Upper lobe of left lung (tissue), 6 donors: ENCODE results near the gene PRRG1. TPM values are rescaled to one million over a fixed set of nuclear protein-coding genes. Genes with fewer than 3 reads are reported as not detected.

ENCODE experiments used
- ATAC-seq, 2 donors: fragments of 200-7000 bp; cut with Tn5 transposase; one replicate each; pipeline ENCODE4 v1.9.1; 2022; ENCODE audit warnings: mild to moderate bottlenecking in 2 of 2, moderate library complexity in 2 of 2; ENCODE audit not compliant: low FRiP score in 2 of 2
- DNase-seq, 2 donors: peaks; one replicate each; pipeline ENCODE4 v3.0.0-alpha.2; 2019 to 2020
- H3K27ac ChIP-seq, 4 donors: fragments of 200-600 bp; sonication (generic); one replicate each; pipeline ENCODE4 v1.5.1; 2016 to 2019
- H3K27me3 ChIP-seq, 4 donors: fragments of 200-600 bp; sonication (generic); one replicate each; pipeline ENCODE4 v1.5.1; 2017 to 2019
- H3K36me3 ChIP-seq, 4 donors: fragments of 200-600 bp; sonication (generic); one replicate each; pipeline ENCODE4 v1.5.1; 2016 to 2019
- H3K4me1 ChIP-seq, 4 donors: fragments of 200-600 bp; sonication (generic); one replicate each; pipeline ENCODE4 v1.5.1; 2018 to 2019
- H3K4me3 ChIP-seq, 4 donors: fragments of 200-600 bp; sonication (generic); one replicate each; pipeline ENCODE4 v1.5.1; 2017 to 2019; ENCODE audit warnings: mild to moderate bottlenecking in 2 of 4, moderate library complexity in 1 of 4
- H3K9me3 ChIP-seq, 4 donors: fragments of 200-600 bp; sonication (generic); one replicate each; pipeline ENCODE4 v1.5.1; 2018 to 2019
- EP300 ChIP-seq, 4 donors: sonication (generic); formaldehyde crosslinking; IDR thresholded peaks; one replicate each; pipeline ENCODE4 v1.5.1; 2017; ENCODE audit warnings: antibody characterized with exemption in 4 of 4, control low read depth in 2 of 4
- POLR2A ChIP-seq, 4 donors: fragments of 450-650 bp; IDR thresholded peaks; one replicate each; pipeline ENCODE4 v1.5.1; 2016 to 2017; ENCODE audit warnings: antibody characterized with exemption in 4 of 4, mild to moderate bottlenecking in 2 of 4
- POLR2AphosphoS5 ChIP-seq, 2 donors: sonication (generic); formaldehyde crosslinking; IDR thresholded peaks; one replicate each; pipeline ENCODE4 v1.5.1; 2017; ENCODE audit warnings: antibody characterized with exemption in 2 of 2
- WGBS, 2 donors: methylation state at CpG; one replicate each; pipeline ENCODE4 v1.1.5; 2017 to 2018; 5-methylcytosine and 5-hydroxymethylcytosine counted together
- total RNA-seq, 6 donors: library from RNA; depleted of rRNA in 4 of 6; stranded (reverse); fragments of >200 nt in 4 of 6; gene quantifications; one replicate each; pipeline versions ENCODE4 v1.1.0 to v1.2.1, GENCODE V29; 2016 to 2021
- TF ChIP-seq, protein P1 (sequence below), 6 experiments: fragments of 450-650 bp in 4 of 6; fragments of 200-600 bp in 2 of 6; sonication (generic) in 2 of 6; IDR thresholded peaks; one replicate each; pipeline ENCODE4 v1.5.1; 2016 to 2019; ENCODE audit warnings: antibody characterized with exemption in 6 of 6
- donor health status: DM: no; HTN: no; CAD: no; lungs with moderate emphysema.
- donor health status: DM: no; HTN: yes; CAD: no; lungs with severe emphysema.

PRRG1 gene
- total RNA-seq, 6 donors from 2014 or later, result 6.2 to 13.4 (median 9.2) TPM

GRCh38 chrX:37367946-37368345 is 18.8 kb downstream of the PRRG1 start:
- no peaks in the 10 kb centered on the region for H3K4me1 ChIP-seq
- no peaks in the 10 kb centered on the region for H3K27me3 ChIP-seq
- H3K9me3 ChIP-seq, result no peaks in the 10 kb centered on the region
- no peak for ATAC-seq
- TF ChIP-seq POLR2AphosphoS5 (IDR thresholded peaks at IDR 0.05), result no peak
- TF ChIP-seq POLR2A (IDR thresholded peaks at IDR 0.05), result no peak
- TF ChIP-seq, protein P1, sequence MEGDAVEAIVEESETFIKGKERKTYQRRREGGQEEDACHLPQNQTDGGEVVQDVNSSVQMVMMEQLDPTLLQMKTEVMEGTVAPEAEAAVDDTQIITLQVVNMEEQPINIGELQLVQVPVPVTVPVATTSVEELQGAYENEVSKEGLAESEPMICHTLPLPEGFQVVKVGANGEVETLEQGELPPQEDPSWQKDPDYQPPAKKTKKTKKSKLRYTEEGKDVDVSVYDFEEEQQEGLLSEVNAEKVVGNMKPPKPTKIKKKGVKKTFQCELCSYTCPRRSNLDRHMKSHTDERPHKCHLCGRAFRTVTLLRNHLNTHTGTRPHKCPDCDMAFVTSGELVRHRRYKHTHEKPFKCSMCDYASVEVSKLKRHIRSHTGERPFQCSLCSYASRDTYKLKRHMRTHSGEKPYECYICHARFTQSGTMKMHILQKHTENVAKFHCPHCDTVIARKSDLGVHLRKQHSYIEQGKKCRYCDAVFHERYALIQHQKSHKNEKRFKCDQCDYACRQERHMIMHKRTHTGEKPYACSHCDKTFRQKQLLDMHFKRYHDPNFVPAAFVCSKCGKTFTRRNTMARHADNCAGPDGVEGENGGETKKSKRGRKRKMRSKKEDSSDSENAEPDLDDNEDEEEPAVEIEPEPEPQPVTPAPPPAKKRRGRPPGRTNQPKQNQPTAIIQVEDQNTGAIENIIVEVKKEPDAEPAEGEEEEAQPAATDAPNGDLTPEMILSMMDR (IDR thresholded peaks at IDR 0.05), result no peak
- no peak for TF ChIP-seq EP300 (IDR thresholded peaks at IDR 0.05)
- H3K27ac ChIP-seq, result no peak overlapping the region
- no peak overlapping the region for H3K4me3 ChIP-seq
- WGBS, 2 donors, result 64 to 97% methylated on average over 2 of the region's 2 CpGs
- DNase-seq, result no peak
- H3K36me3 ChIP-seq, result no peaks in the 10 kb centered on the region

- DNase-seq, result peak in 1 of 2 donors; percentile 13
- Histone ChIP-seq H3K4me1 (no peaks in the 10 kb centered on the region), H3K9me3 (no peaks in the 10 kb centered on the region), H3K27me3 (no peaks in the 10 kb centered on the region), H3K36me3 (no peaks in the 10 kb centered on the region), H3K27ac (no peak overlapping the region), H3K4me3 (no peak overlapping the region)
- TF ChIP-seq, protein P1 (IDR thresholded peaks at IDR 0.05), result no peak
- no peak for TF ChIP-seq POLR2A (IDR thresholded peaks at IDR 0.05)
- no peak for TF ChIP-seq EP300 (IDR thresholded peaks at IDR 0.05)
- TF ChIP-seq POLR2AphosphoS5 (IDR thresholded peaks at IDR 0.05), result no peak
- WGBS, 2 donors, result 82% methylated on average over 4 of the region's 4 CpGs; no CpG with 5 or more reads in 1 of the 2 donors
- ATAC-seq, result peak in 1 of 2 donors; percentile 49
These were observed 21.5 kb downstream of the PRRG1 start for GRCh38 chrX:37370499-37371141.

DNA sequence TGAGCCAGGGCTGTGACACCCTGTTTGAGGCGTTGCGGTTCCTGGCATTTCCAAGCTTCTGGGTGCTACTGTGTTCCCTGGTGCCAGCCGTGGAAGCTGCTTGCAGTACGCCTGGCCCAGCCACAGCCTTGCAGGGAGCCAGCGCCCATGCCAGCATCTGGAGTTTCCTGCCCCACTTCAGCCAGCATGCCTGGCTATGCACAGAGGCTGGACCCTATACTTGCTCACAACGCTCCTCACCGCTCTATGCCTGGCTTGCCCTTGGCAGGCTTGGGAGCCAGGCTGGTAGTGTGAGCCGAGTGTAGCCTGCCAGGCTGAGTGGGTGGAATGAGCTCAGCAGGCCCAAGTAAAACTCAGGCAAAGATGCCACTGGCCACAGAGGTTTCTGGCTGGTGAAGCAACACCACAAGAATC is 22.4 kb downstream of the PRRG1 start:
- 88% methylated on average over 8 of the region's 8 CpGs; no CpG with 5 or more reads in 1 of the 2 donors for WGBS, 2 donors
- H3K27me3 ChIP-seq, result no peaks in the 10 kb centered on the region
- H3K27ac ChIP-seq, result no peak overlapping the region
- TF ChIP-seq, protein P1 (IDR thresholded peaks at IDR 0.05), result no peak
- no peak for TF ChIP-seq POLR2A (IDR thresholded peaks at IDR 0.05)
- no peak for TF ChIP-seq EP300 (IDR thresholded peaks at IDR 0.05)
- TF ChIP-seq POLR2AphosphoS5 (IDR thresholded peaks at IDR 0.05), result no peak
- no peaks in the 10 kb centered on the region for H3K36me3 ChIP-seq
- no peaks in the 10 kb centered on the region for H3K4me1 ChIP-seq
- H3K9me3 ChIP-seq, result no peaks in the 10 kb centered on the region
- no peak overlapping the region for H3K4me3 ChIP-seq
- peak in 1 of 2 donors; percentile 17 for DNase-seq
- ATAC-seq, result no peak

DNA sequence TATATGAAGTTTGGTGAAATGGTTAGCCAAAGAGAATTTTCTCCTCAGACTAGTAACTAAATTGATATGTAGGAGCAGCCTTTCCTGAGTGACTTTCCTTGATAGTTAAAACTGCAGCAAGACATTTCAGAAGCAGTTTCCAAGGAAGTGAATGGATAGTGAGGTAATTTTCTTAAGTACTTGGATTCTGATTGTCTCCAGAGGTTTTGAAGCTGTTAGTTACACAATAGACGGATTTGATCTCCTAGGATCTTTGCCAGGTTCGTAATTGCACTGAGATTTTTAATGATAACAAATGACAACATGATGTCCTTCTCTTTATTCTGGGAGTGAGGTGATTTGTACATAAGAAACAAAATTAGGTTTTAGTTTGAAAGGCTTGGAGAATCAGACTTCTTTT is 29.2 kb downstream of the PRRG1 start:
- no peaks in the 10 kb centered on the region for H3K9me3 ChIP-seq
- no peak for ATAC-seq
- 20 to 24% methylated on average over 2 of the region's 2 CpGs for WGBS, 2 donors
- no peak overlapping the region for H3K4me3 ChIP-seq
- peaks cover 0 to 5% (median 0%) of the 10 kb centered on the region in 4 donors for H3K4me1 ChIP-seq
- H3K36me3 ChIP-seq, result no peaks in the 10 kb centered on the region
- TF ChIP-seq EP300 (IDR thresholded peaks at IDR 0.05), result no peak
- no peak for TF ChIP-seq POLR2AphosphoS5 (IDR thresholded peaks at IDR 0.05)
- no peak for TF ChIP-seq POLR2A (IDR thresholded peaks at IDR 0.05)
- TF ChIP-seq, protein P1 (IDR thresholded peaks at IDR 0.05), result no peak
- no peak overlapping the region for H3K27ac ChIP-seq
- no peak for DNase-seq
- H3K27me3 ChIP-seq, result no peaks in the 10 kb centered on the region

GRCh38 chrX:37378830-37379229 is 29.7 kb downstream of the PRRG1 start:
- TF ChIP-seq POLR2AphosphoS5 (IDR thresholded peaks at IDR 0.05) (no peak), POLR2A (IDR thresholded peaks at IDR 0.05) (no peak), EP300 (IDR thresholded peaks at IDR 0.05) (no peak)
- TF ChIP-seq, protein P1 (IDR thresholded peaks at IDR 0.05), result no peak
- H3K9me3 ChIP-seq, result no peaks in the 10 kb centered on the region
- H3K27ac ChIP-seq, result no peak overlapping the region
- H3K4me1 ChIP-seq, result peaks cover 0 to 5% (median 0%) of the 10 kb centered on the region in 4 donors
- ATAC-seq, result no peak
- no peak overlapping the region for H3K4me3 ChIP-seq
- no peaks in the 10 kb centered on the region for H3K27me3 ChIP-seq
- 82 to 100% methylated on average over 1 of the region's 1 CpG for WGBS, 2 donors
- DNase-seq, result no peak
- H3K36me3 ChIP-seq, result no peaks in the 10 kb centered on the region
